ENCODE measurements around the gene SLIT1.

DNA sequence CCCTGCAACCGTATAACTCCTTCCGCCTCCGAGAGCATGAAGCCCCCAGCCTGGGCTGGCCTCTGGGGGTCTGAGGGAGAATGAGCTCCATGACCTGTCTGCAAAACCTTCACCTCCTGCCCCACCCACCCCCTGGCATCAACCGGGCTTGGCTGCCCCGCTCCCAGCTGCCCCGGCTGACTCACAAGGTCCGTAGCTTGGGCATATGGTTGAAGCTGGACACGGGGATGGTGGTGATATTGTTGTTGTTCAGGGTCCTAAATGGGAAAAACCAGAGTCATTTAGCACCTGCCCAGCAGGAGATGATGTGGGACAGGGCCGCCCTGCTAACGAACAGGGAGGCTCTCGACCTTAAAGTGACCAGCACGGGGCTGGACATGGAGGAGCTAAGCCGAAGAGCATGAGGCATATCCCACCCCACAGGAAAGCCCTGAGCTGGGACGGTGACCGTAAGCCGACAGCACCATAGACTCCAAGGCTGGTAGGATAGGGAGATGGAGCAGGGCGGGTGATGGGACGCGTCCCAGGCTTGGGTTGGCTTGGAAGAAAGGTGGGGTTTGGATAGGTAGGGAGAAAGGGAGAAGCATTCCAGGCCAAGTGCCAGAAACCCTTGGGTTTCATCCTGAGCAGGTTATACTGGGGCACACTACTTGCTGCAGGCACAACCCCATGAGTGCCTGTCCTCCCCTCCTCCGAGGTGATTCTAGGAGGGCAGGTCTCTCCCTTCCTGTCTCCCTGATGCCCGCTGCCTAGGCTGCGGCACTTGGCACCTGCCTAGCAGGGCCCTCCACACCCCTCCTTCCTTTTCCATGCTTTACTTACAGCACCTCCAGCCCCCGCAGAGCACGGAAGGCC lies 121.5 kb downstream of the SLIT1 start:
- TF ChIP-seq EZH2 (IDR thresholded peaks at IDR 0.05) (no peak), POLR2AphosphoS5 (IDR thresholded peaks at IDR 0.05; ENCODE audit: borderline replicate concordance, low read depth, low read length) (no peak)

Data from SK-N-MC (cell line).